Ureter (tissue), 1 donor: ENCODE results near the gene CACNA1D. TPM values are rescaled to one million over a fixed set of nuclear protein-coding genes. Genes with fewer than 3 reads are reported as not detected.

Experiments used
- DNase-seq: peaks from one replicate; pipeline ENCODE4 v3.0.0-alpha.2; 2020; ENCODE audit warnings: low spot score
- total RNA-seq: library from RNA; stranded (reverse); gene quantifications from one replicate; pipeline ENCODE4 v1.2.4, GENCODE V29; 2023
- donor health status: DM: yes; HTN: yes; CAD: no.

The CACNA1D gene
- total RNA-seq, 1 donor from 2014 or later = 84.4 TPM

DNA sequence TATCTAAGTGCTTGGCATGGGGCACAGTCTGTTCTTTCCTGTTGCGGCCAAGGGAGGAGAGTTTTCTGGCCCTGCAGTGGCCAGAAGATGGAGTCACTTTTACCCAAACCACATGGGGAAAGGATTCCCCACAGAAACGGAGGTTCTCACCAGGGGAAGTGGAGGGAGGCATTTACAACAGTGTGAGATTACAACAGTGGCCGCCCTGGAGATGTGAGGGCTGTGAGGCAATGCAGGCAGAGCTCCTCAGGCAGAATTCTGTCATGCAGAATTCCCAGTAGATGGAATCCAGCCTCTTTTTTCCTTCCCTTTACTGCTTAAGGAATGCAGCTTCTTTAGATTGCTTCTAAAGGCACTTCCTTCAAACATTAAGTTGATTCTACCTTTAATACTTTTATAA is 83.1 kb downstream of the CACNA1D start:
- DNase-seq = no peak

DNA sequence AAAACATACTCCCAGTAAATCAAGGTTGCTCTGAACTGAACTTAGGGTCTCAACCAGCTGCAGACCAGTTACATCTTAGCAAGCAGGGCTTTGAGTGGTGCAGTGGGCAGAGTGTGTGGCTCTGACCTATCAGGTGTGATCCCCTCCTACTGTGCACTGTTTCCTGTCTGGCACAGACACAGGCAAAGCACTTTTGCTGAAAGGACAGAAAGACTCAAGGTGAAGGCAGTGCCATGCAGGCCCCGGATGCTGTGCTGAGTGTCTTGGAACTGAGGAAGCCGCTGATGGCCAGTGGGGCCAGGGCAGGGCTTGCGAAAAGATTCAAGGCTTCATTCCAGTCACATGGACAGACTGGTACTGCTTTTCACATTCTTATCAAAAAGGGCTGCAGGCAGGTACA is 85.2 kb downstream of the CACNA1D start:
- no peak for DNase-seq

DNA sequence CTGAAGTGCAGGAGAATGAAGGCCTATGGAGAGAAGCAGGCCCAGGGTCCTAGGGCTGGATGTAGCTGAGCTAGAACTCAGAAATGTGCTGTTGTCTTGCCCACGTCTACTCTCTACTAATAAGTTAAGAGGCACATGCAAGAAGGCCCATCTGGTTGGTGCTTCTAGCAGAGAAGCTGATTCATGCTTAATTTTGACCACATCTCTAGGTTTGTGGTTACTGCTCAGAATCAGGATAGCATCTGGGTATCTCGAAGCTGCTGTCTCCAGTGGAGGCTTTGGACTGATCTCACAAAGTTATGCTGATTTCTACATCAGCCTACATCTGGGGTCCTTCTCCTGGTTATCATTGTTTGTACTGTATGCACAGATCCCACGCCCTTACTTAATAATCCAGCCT is 87.3 kb downstream of the CACNA1D start:
- DNase-seq = no peak

DNA sequence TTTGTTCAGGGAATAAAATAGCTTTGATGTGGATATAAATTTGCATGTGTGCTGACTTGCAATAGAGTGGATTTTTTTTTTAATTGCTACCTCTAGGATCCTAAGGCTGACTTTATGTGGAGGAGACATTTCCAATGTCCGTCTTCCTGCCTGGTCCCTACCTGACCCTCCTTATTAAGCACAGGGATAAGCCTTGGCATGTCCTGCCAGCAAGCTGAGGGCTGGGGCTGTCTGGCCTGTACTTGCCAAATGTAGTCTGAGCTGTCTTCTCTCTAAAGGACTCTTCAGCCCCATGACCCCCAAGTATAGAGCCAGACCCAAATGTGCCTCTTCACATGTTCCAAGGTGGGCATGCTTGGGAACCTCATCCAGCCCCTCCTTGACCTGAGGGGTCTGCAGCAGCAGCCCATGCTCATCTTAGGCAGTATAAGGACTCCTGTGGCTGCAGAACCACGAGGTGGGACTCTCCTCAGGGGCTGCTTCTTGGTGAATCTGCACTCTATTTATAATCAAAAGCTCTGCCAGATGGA is 88.8 kb downstream of the CACNA1D start:
- DNase-seq = no peak

DNA sequence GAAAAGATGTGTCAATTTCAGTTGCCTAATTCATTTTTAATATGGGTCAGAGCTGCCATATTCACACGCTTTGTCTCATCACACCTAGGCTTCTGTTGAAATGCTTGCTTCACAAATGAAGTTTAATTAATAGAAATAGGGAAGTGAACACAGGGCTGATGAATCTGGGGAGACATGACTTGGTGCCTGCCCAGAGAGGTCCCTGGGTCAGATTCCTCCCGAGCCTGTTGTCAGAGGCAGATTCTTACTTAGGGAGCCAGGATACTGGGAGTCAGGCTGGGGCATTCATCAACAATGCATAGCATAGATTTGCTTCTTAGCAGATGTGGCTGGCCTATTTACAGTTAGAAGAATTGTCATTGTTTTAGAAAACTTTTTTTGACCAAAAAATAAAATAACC is 90.6 kb downstream of the CACNA1D start:
- DNase-seq = no peak

DNA sequence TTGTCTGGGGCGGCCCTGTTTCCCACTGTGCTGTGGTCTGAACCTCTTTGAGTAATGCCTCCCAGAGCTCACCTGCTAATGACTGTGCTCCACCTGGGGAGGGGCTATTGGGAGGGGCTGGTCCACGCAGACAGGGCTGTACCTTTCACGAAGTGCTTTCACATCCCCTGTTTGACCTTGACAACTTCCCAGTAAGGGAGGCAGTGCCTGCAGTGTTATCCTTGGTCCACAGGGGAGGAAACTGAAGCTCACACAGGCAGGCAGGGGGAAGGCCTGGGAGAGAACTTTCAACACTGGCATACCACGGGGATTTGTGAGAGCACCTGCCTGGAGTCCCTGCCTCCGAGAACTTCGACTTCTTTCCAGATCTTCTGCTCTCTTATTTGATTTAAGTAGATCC is 91.2 kb downstream of the CACNA1D start:
- DNase-seq = no peak

DNA sequence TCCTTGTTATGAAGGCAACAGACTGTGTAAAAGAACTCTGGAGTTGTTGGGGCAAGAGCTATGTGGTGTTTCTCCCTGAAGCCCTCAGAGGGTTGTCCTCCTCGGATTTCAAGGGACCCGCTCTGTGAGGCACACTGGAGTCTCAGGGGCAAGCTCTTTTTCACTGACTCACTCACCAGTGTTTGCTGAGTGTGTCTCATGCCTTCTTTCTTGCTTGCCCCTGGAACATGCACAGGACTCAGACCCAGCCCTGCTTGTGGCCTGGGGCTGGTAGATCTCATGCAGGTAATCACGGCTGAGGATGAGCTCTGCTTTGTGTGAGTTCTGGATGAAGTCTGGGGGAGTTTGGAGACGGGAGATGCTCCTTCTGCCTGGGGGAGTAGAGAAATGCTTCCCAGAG is 93.7 kb downstream of the CACNA1D start:
- no peak for DNase-seq

DNA sequence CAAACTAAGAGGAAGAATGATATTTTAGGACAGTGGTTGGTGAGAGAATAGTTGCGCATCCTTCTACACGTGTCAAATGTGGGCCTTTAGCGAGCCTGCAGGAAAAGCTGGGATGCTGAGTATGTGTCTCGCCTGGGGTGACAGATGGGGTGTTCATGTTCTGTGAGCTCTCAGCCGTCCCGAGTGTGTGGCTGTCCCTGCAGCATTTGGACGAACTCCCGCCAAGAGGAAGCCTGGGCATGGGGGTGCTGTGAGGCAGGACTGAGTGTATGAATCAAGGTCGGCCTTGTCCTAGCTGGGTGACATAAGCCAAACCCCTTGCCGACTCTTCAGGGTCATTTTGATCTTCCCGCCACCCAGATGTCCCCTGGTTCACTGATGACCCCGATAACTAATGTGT is 94.8 kb downstream of the CACNA1D start:
- DNase-seq = no peak

DNA sequence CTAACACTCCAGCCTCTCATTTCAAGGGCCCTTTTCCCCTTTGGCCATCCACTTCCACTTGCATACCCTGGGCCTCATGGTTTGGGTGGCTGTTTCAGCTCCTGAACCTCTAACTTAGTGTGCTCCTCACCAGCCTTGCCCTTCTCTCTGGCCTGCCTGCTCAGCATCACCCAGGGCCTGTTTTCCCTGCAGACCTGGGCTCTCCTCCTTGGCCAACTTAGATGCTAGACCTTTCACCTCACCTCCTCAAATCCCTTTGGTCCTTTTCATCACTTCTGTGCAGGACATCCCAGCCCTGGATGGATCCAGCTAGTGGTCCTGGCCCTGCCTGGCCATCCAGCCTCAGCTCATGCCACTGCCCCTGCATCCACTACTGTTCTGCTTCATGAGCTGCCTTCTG is 95.4 kb downstream of the CACNA1D start:
- DNase-seq = no peak

DNA sequence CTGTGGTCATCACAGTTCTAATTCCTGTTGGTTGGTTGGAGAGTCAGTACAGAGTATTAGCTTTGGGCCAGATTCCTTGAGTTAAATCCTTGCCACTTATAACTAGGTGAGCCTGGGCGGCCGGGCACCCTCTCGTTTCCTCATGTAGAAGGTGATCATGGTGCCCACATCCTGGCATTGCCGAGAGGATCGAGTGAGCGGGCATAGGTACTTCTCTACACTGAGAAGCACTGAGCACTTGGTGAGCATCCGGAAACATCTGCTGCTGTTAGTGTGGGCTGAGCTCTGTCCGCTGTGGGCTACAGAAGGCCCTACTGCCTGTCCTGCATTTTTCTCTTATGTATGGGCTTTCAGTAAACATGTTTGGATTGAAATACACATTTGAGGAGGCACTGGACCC is 96.2 kb downstream of the CACNA1D start:
- DNase-seq = no peak

DNA sequence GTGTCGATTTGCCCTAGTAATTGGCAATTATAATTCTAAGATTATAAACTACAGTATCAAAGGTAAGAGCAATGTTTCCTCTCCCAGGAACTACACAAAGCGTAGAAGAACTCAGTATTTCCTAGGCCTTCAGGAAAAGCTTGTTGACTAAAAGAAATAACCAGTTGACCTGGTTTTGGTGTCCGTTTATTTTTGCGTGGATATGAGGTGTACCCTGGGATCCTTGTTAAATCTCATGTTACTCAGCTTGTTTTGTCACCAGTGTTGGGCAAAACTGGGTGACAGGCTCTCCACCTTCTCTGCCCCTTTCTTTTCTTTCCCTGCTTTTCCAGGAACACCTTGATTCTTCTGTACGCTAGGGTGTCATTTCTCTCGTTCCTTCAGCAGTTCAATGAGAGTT is 97.2 kb downstream of the CACNA1D start:
- DNase-seq = no peak

DNA sequence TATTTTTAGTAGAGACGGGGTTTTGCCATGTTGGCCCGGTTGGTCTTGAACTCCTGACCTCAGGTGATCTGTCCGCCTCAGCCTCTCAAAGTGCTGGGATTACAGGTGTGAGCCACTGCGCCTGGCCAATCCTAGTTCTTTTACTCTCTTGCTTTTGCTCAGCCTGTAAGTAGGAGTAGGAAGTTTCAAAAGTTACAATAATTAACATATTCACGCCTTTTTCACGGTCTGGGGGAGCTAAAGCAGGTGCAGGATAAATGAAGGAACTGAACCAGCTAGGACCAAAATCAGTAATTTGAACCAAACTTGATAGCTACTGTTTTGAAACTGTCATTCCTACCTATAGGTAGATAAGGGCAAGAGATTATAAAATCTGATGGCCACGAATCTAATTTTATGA is 98.5 kb downstream of the CACNA1D start:
- DNase-seq = no peak

DNA sequence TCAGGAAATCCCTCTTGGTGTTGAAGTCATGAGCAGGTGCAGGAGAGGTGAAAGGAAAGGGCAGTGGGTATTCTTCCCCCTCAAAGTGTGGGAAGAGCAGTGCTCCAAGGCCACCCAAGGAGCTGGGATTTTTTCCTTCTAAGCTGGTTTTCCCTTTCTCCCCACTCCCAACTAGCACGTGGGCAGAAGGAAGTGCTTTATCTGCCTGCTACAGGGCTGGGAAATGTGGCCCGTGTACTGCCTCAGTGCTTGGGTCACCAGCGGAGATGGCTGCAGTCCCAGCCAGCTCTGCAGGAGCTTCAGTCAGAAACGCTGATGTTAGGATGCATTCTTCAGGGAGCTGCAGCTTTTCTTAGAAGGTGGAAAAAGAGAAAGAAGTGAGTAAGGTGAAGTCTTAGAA is 99.2 kb downstream of the CACNA1D start:
- DNase-seq = no peak

DNA sequence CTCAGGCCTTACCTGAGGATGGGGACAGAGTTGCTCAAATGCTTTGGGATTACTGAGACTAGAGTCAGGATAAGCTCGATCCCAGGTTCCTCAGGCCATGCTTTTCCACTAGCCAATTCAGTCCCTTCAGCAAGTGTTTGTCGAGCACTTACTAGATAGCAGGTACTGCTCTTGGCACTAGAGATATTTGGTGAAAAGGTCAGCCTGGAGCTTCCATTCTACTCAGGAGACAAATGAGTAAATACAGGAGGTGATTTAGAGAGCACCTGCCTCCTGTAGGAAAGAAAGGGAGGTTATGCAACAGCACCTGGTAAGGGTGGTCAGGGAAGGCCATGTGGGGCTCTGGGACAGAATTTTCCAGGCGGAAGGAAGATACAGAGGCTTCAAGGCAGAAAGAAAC is 99.9 kb downstream of the CACNA1D start:
- DNase-seq = no peak

DNA sequence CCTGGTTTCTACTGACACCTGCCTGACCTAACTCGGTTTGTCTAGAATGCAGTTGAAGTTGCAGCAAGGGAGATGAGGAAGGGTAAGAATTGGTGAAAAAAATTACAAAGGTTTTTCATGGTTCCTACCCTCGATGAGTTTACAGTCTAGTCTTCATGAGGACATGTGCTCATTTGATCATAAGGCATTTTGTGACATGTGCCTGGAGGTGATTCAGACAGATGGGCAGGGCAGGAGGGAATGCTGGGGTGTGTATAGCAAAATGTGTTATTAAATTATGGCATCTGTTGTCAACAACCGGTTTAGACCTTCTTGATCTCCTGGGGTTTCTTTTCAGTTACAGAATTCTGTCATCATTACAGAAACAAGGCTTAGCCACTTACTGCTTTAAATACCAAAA is 101.2 kb downstream of the CACNA1D start:
- DNase-seq = no peak

DNA sequence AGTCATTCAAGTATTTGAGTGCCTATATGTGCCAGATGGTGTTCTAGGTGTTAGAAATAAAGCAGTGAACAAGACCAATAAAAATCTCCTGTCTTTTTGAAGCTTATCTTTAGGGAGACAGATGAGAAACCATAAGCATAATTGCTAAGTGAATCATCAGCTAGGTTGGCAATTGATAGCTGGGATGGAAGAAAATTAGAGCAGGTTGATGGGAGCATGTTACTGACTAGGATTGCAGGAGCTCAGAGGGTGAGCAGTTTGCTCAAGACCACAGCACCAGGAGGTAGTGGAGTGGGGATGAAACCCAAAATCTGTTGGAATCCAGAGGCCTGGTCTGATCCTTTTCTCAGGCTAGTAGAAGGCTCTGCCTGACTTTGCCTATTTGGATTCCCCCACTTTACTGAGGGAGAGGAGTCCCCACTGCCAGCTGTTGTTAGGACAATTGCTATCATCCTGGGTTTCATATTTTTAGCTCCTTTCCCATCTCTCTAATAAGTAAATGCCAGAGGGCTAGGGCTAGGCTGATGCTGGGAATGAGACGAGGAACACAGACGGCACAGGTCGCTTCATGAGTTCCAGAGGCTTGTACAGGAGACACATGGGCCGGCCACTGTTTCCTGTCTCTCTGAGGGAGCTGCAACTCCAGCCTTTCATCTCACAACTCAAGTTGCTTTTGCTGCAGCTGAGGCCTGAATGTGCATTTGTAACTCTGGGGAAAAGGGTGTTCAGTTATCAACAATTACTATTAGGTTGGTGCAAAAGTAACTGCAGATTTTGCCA is 102.9 kb downstream of the CACNA1D start:
- no peak for DNase-seq

DNA sequence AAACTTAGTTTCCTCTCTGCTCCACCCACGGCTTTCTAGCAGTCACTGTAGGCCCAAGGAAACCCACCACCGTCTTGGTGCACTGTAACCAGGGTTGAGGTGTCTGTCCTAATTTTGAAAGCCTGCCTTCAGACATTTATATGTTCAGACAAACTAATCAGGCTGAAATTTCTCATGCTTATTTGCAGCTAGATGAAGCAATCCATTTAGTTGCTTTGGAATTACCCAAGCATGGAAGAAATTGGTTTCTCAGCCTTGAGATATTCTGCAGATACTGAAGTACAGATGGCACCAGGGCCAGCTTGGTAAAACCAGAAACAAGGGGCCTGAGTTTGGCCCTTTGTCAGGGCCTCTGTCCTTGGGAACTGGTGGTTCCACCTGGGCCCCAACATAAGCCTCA is 105.4 kb downstream of the CACNA1D start:
- no peak for DNase-seq

DNA sequence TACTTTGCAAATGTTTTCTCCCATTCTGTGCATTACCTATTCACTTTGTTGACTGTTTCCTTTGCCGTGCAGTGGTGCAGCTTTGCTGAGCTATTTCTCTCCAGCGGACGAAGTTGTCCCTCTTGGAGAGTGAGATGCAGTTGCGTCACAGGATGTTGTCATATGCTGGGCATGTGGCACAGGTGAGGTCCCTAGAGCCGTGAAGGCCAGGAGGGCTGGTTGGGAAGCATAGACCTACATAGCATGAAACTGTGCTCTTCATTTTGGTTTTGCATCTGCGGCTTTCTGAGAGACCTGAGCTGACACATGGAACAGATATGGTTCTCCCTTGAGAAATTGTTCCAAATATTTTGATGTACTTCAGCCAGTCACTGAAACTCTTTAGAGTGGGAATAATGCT is 108.5 kb downstream of the CACNA1D start:
- no peak for DNase-seq

DNA sequence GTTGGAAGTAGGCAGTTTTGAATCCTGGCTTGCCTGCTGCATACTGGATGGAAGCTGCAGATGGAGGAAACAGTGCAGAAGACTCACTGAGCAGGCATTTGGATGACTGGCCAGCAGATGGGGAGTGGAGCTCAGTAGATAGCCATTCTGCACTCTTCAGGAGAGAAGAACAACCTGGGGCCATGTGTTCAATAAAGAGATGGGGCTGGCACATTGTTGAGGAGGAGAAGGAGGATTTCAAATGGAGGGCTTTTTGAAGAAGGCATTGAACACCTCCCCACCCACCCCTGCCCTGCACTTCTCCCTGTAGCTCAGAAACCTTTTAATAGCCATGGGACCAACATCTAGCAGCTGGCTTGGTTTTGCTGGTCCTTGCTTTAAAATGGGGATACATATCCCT is 109.8 kb downstream of the CACNA1D start:
- no peak for DNase-seq

DNA sequence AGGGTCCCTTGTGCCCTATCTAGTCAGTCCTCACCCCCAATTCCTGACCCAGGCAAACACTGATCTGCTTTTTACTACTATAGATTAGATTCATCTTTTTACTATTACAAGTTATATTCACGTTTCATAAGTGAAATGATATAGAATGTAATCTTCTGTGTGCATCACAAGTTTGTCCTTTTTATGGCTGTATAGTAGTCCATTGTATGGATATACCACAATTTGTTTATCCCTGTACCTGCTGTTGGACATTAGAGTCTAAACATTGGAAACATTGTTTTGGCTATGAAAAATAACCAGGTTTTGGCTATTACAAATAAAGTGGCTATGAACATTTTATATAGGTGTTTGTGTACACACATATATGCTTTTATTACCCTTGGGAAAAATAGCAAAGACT is 112.4 kb downstream of the CACNA1D start:
- DNase-seq = no peak

DNA sequence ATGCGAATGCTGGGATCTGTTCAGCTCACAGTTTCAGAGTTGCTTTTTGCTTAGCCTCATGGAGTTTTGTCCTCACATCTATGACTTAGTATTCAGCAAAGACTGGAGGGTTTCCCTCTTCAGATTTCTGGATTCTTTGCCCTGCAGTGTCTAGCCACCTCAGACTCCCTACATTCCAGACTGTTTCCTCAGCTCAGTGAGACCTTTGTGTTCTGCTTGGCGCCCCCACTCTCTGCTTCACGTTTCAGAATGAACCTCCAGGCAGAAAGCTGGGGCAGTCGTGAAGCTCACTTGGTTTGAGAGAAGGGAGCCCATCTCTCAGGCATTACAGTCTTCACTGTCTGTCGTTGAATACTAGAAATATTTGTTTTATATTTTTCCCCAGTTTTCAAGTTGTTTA is 118.1 kb downstream of the CACNA1D start:
- no peak for DNase-seq

DNA sequence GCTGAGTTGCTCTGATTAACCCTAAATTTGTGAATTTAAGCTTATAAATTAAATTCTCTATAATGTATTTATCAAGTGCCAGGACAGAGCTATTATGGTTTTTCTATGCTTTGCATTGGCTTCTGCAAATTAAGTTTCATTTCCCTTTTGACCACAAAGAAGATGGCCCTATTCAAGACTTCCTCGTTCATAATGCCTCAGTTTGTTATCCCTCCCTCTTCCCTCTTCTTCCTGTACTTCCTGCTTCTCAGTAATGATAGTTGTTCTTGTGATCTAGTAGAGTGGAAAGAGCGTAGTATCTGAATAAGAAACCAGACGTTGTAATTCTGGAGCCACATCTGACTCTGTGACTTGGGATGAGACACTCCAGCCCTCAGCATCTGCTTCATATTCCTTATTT is 118.7 kb downstream of the CACNA1D start:
- DNase-seq = no peak

DNA sequence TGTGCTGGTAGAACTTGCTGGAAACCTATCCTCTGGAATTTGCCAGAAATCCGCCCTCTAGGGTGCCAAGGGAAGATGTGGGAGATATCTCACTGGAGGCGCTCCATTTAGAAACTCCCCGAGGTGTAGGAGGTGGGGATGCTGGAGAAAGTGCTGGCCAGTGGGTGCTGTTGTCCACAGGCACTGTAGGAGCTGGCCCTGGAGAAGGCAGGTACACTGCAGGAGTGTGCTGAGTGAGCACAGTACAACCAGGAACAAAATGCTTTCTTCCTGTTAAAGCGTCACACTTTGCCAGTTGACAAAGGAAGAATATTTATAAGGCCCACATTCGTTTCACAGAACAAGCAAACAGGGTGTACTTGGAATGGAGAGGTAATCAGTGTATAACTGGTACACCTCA is 119.9 kb downstream of the CACNA1D start:
- no peak for DNase-seq

DNA sequence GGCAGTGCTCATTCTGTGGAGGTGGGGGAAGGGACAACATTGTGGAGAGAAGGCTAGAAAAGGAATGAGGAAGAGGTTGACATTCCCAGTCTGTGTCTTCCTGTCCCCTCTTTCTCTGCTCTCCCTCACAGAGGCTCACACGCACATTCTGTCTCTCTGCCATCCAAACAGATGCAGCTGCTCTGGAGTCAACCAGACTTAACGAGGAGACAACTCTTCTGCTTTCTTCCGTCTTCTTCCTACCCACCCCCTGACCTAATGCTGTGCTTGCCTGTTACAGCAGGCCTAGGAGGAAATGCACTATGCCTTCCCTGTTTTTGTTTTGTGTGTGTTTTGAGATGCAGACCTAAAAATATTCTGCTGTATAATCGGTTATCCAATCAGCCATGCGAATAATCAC is 121.9 kb downstream of the CACNA1D start:
- no peak for DNase-seq
